GM12891 (cell line): ENCODE results near the gene POFUT2.

Experiments
- PAX5 ChIP-seq: IDR thresholded peaks from 2 replicates; pipeline ENCODE4 v1.6.1; 2011; ENCODE audit warnings: low read length, moderate library complexity, mild to moderate bottlenecking; ENCODE audit not compliant: insufficient read depth, severe bottlenecking
- POLR2A ChIP-seq: IDR thresholded peaks from 2 replicates; pipeline ENCODE4 v1.6.1; 2011; ENCODE audit warnings: low read depth, low read length, control low read depth
- POLR2AphosphoS5 ChIP-seq: IDR thresholded peaks from 2 replicates; pipeline ENCODE4 v1.6.1; 2011; ENCODE audit warnings: low read depth, low read length, control low read depth
- SPI1 ChIP-seq: IDR thresholded peaks from 2 replicates; pipeline ENCODE4 v1.6.1; 2011; ENCODE audit warnings: low read depth, low read length, control low read depth
- TAF1 ChIP-seq: IDR thresholded peaks from 2 replicates; pipeline ENCODE4 v1.6.1; 2011; ENCODE audit warnings: low read depth, low read length, control low read depth

DNA sequence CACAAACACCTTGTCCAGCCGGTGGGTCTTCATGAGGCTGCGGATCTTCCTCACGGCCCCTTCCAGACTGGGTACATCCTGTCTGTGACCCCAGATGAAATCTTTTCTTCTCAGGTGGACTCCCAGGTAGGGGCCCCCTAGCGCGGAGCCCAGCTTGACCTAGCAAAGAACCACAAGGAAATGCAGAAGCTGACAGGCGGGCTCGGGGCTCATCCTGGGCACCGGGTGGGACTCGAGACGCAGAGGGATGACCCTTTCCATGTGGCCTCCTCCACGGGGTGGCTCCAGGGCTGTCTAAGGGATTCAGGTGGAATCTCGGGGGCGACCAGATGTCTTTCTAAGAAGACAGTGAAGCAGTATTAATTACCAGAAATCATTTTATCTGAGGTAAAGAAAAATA lies 17.8 kb downstream of the POFUT2 start:
- TF ChIP-seq POLR2A (no peak), POLR2AphosphoS5 (no peak), SPI1 (no peak), TAF1 (no peak), PAX5 (no peak)
